HL-60 (cell line): ENCODE measurements around the gene YDJC.

ENCODE experiments used
- DNase-seq, 2 experiments: peaks; one replicate each; pipeline ENCODE4 v3.0.0-alpha.2; 2010 to 2020; ENCODE audit warnings: low read depth in 1 of 2, low spot score in 1 of 2
- H3K27ac ChIP-seq: fragments of 250-450 bp; sonication (Bioruptor Pico); replicated peaks from 2 replicates; pipeline ENCODE4 v1.5.1; 2020; ENCODE audit warnings: mild to moderate bottlenecking, moderate library complexity
- H3K27me3 ChIP-seq: fragments of 250-450 bp; sonication (Bioruptor Pico); 2 replicates; pipeline ENCODE4 v1.5.1; 2021; ENCODE audit warnings: mild to moderate bottlenecking, moderate library complexity; ENCODE audit not compliant: insufficient read depth, poor library complexity, severe bottlenecking
- H3K4me3 ChIP-seq: replicated peaks from 2 replicates; pipeline ENCODE4 v1.5.1; 2011; ENCODE audit warnings: mild to moderate bottlenecking, control low read depth, low read length; ENCODE audit not compliant: insufficient read depth
- CTCF ChIP-seq: IDR thresholded peaks from one replicate; pipeline ENCODE4 v1.5.1; 2011; ENCODE audit warnings: low read length, control low read depth, inconsistent platforms; ENCODE audit not compliant: insufficient read depth
- GABPA ChIP-seq: IDR thresholded peaks from 2 replicates; pipeline ENCODE4 v1.6.1; 2012; ENCODE audit warnings: low read depth
- POLR2AphosphoS5 ChIP-seq: IDR thresholded peaks from 2 replicates; pipeline ENCODE4 v1.6.1; 2012; ENCODE audit warnings: low read depth
- REST ChIP-seq: IDR thresholded peaks from 2 replicates; pipeline ENCODE4 v1.6.1; 2012; ENCODE audit warnings: low read depth; ENCODE audit not compliant: insufficient replicate concordance
- SPI1 ChIP-seq: IDR thresholded peaks from 2 replicates; pipeline ENCODE4 v1.6.1; 2012; ENCODE audit warnings: low read depth, mild to moderate bottlenecking, borderline replicate concordance

The YDJC gene

GRCh38 chr22:21661991-21662390 is 32.2 kb upstream of the YDJC start:
- no peak overlapping the region for H3K27ac ChIP-seq
- no peak for TF ChIP-seq CTCF
- TF ChIP-seq SPI1 = no peak
- TF ChIP-seq POLR2AphosphoS5 = no peak
- no peak for TF ChIP-seq REST
- no peak for TF ChIP-seq GABPA
- H3K27me3 ChIP-seq = no peaks in the 10 kb centered on the region
- no peak for DNase-seq
- H3K4me3 ChIP-seq = no peak overlapping the region

- TF ChIP-seq REST (no peak), SPI1 (no peak), GABPA (no peak), CTCF (no peak), POLR2AphosphoS5 (no peak)
- H3K4me3 ChIP-seq = no peak overlapping the region
- H3K27me3 ChIP-seq = no peaks in the 10 kb centered on the region
- H3K27ac ChIP-seq = no peak overlapping the region
- DNase-seq = no peak
These were observed 31.1 kb upstream of the YDJC start for GRCh38 chr22:21660904-21661303.

- no peaks in the 10 kb centered on the region for H3K27me3 ChIP-seq
- TF ChIP-seq CTCF (no peak), REST (no peak), SPI1 (no peak)
- H3K4me3 ChIP-seq = no peak overlapping the region
- DNase-seq = no peak
- no peak overlapping the region for H3K27ac ChIP-seq
These were observed 30.2 kb upstream of the YDJC start for GRCh38 chr22:21659864-21660525.
